Stimulated activated naive CD8-positive, alpha-beta T cell treated with anti-CD3 and anti-CD28 coated beads, Interleukin-15, Interleukin-2, amounts not matched to agents 100 U/mL and 50 U/mL, for 24 hours (primary cell): Measurements from ENCODE around the gene CD52.

Experiments used
- ATAC-seq: fragments of 150-1000 bp; cut with Tn5 transposase; one replicate; pipeline ENCODE4 v1.10.0; 2021
- DNase-seq: peaks from one replicate; pipeline ENCODE4 v3.0.0; 2021

The CD52 gene

GRCh38 chr1:26317612-26318337 is at the start of gene CD52:
Gene CD52, plus strand, starts transcription at chr1:26317958. Its CDS starts 60 bp downstream, at chr1:26318018.
- peak; percentile 75 for DNase-seq
- peak; percentile 63 for ATAC-seq

GRCh38 chr1:26268290-26269197 is 49.2 kb upstream of the CD52 start:
- ATAC-seq = no peak
- DNase-seq = no peak

- DNase-seq (no peak), ATAC-seq (no peak)
Observed at GRCh38 chr1:26269198-26269550, 48.6 kb upstream of the CD52 start.

GRCh38 chr1:26274801-26275425 is 42.8 kb upstream of the CD52 start:
- ATAC-seq = no peak
- peak; percentile 29 for DNase-seq

- peak; percentile 73 for ATAC-seq
- DNase-seq = peak; percentile 84
Observed at GRCh38 chr1:26275580-26276431, 42.0 kb upstream of the CD52 start.

- DNase-seq (no peak), ATAC-seq (no peak)
Observed at GRCh38 chr1:26276432-26276838, 41.3 kb upstream of the CD52 start.

- DNase-seq (no peak), ATAC-seq (no peak)
Observed at GRCh38 chr1:26277261-26277661, 40.5 kb upstream of the CD52 start.

GRCh38 chr1:26277719-26278118 is 40.0 kb upstream of the CD52 start:
- DNase-seq (no peak), ATAC-seq (no peak)

GRCh38 chr1:26278303-26278702 is 39.5 kb upstream of the CD52 start:
- no peak for ATAC-seq
- DNase-seq = peak; percentile 43

- DNase-seq = peak; percentile 69
- peak; percentile 41 for ATAC-seq
Observed at GRCh38 chr1:26278724-26279455, 38.9 kb upstream of the CD52 start.

- peak; percentile 91 for DNase-seq
- ATAC-seq = peak; percentile 53
Observed at GRCh38 chr1:26279456-26280332, 38.1 kb upstream of the CD52 start, which contains the start of gene SH3BGRL3. Gene SH3BGRL3, plus strand, starts transcription at chr1:26280086. Its CDS starts 70 bp downstream, at chr1:26280156.

- DNase-seq (peak; percentile 48), ATAC-seq (no peak)
Observed at GRCh38 chr1:26280333-26281042, 37.3 kb upstream of the CD52 start.

- DNase-seq (no peak), ATAC-seq (no peak)
Observed at GRCh38 chr1:26281091-26281958, 36.4 kb upstream of the CD52 start.

GRCh38 chr1:26281971-26282370 is 35.8 kb upstream of the CD52 start:
- ATAC-seq (no peak), DNase-seq (peak; percentile 27)

GRCh38 chr1:26282401-26282918 is 35.3 kb upstream of the CD52 start:
- no peak for DNase-seq
- no peak for ATAC-seq

GRCh38 chr1:26283279-26283853 is 34.4 kb upstream of the CD52 start:
- ATAC-seq = no peak
- no peak for DNase-seq

- ATAC-seq (no peak), DNase-seq (peak; percentile 33)
Observed at GRCh38 chr1:26283871-26284596, 33.7 kb upstream of the CD52 start.
